ENCODE data around the gene CDK8.

Gene CDK8

DNA sequence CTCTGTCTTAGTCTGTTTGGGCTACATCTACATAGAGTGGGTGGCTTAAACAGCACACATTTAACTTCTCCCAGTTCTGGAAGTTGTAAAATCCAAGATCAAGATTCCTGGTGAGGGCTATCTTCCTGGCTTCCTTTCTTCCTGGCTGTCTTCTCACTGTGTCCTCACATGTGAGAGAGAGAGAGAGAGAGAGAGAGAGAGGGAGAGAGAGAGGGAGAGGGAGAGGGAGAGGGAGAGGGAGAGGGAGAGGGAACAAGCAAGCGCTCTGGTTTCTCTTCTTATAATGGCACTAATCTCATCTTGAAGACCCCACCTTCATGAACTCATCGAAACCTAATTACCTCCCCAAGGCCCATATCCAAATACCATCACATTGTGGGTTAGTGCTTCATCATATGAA, 69.2 kb downstream of the CDK8 start:
- DNase-seq = no peak

GRCh38 chr13:26323764-26324163, 69.8 kb downstream of the CDK8 start:
- DNase-seq = no peak

DNA sequence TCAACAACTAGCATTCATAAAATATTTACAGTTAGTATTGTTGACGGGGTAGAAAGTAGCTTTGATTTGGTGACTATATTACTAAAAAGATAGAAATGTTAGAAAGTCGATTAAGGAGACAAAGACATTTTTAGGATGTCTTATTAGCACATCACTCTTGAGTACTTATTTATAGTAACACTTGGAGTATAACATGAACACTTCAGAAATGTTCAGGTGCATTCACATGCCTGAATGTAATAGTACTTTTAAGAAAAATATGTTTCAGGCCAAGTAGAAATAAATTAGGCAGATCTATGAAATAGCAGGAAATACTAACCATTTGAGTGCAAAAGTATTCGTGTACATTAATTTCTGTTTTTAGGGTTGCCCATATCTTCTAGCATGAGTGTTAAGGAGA, 70.4 kb downstream of the CDK8 start:
- DNase-seq = no peak

DNA sequence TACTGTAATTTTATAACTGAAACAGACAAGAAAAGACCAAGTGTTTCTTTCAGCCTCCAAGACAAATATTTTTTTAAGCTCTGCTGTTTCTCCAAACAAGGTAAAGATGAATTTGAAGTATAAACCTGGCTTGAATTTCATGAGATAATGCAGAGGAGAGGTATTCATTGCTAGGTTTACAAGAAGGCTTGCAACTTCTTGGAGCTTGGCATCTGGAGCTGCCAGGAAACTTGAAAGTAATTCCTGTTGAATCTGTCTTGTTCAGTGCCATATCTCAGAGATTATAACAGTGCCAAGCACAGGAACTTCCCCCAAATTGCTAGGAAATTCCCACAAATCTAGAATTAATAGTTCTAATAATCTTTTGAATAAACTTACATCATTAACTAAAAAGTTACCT, 70.9 kb downstream of the CDK8 start:
- no peak for DNase-seq

DNA sequence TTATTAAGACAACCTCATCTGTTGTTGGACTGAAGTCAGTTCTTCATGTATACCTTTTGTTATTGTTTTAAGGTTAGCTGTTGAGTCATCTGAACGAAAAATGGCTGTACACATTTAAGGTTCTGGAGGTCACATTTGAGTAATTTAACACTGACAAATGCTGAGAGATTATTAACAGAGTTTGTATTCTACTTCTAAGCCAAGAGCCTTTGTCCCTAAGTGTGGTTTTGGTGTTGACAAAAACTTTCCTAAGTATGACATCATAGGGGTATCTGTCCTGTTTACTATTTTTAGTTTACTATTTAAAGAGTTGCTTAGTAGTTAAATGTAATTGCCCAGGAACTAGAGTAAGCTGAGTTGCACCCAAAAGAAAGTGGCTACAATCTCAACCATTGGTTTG, 71.9 kb downstream of the CDK8 start:
- DNase-seq = no peak

- DNase-seq = no peak
Observed at GRCh38 chr13:26326562-26326961, 72.6 kb downstream of the CDK8 start.

- peak; percentile 1 for DNase-seq
Observed at GRCh38 chr13:26327940-26328725, 74.2 kb downstream of the CDK8 start.

- no peak for DNase-seq
Observed at GRCh38 chr13:26335158-26335557, 81.2 kb downstream of the CDK8 start.

DNA sequence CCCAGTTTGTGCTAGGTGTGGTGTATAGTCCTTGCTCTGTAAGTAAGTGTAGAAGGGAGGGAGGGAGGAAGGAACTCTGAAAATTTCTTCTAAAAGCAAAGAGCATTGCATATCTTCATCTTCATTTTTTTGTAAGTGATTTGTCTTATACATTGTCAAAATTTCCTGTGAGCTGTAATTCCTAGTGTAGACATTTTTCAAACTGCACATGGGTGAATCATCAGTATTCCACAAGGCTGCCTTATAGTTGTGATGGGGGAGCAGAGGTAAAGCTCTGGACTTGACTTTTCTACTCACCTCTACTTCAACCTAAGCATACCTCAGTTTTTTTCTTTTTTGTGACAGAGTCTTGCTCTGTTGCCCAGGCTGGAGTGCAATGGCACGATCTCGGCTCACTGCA, 86.9 kb downstream of the CDK8 start:
- peak; percentile 51 for DNase-seq

DNA sequence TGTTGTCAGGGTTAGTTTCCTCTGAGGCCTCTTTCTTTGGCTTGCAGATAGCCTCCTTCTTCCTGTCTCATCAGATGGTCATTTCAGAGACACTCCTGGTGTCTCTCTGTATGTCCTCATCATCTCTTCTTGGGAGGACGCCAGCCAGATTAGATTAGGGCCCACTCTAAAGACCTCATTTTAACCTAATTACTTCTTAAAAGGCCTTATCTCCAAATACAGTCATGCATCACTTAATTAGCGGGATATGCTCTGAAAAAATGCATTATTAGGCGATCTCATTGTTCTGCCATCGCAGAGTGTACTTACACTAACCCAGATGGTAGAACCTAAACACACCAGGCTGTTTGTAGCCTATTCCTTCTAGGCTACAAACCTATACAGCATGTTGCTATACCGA, 89.0 kb downstream of the CDK8 start:
- no peak for DNase-seq

DNA sequence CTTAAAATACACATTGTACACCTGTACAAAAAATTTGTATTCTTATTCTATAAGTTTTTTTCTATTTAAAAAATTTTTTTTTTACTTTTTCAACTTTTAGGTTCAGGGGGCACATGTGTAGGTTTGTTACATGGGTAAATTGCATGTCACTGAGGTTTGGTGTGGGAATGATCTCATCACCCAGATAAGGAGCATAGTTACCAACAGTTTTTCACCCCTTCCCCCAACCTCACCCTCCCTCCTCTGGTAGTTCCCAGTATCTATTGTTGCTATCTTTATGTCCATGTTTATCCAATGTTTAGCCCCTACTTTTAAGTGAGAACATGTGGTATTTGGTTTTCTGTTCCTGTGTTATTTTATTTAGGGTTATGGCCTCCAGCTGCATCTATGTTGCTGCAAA, 89.9 kb downstream of the CDK8 start:
- DNase-seq = no peak

DNA sequence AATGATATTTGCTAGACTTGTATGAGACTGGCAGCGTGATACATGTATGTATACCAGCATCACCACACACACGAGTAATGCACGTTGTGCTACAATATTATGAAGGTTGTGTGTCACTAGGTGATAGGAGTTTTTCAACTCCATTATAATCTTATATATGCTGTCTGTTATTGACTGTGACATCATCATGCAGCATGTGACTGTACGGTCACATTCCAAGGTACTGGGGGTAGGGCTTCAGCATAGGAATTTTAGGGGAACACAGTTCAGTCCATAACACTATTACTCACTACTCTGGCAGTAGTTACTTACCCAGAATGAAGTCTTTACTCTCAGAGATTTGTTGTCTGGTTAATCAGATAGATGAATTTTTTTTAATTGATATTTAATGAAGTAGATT, 91.1 kb downstream of the CDK8 start:
- DNase-seq = peak; percentile 46

DNA sequence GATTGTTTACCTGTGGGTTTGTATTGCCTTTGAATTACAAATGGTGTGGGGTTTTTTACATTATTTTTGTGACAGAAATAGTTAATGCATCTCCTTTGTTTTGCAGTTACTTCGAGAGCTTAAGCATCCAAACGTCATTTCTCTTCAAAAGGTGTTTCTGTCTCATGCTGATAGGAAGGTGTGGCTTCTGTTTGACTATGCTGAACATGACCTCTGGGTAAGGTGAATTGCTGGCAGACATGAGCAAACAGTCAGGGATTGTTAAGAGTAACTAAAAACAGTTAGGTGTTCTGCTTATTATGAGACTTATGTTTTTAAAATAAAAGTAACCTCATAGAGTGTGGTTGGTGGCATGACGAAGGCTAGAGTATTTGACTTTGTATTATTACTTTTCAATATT, 95.0 kb downstream of the CDK8 start:
- no peak for DNase-seq

DNA sequence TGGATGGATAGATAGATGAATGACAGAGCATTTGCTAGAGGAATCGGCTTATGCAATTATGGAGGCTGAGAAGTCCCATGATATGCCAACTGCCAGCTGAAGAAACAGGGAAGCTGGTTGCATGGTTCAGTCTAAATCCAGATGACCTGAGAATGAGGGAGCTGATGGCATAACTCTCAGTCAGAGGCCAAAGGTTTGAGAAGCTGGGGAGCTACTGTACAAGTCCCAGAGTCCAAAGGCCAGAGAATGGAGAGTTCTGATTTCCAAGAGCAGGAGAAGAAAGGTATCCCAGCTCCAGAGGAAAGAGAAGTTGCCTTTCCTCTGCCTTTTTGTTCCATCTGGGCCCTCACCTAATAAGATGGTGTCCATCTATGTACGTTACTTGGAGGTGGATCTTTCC, 108.3 kb downstream of the CDK8 start:
- no peak for DNase-seq

DNA sequence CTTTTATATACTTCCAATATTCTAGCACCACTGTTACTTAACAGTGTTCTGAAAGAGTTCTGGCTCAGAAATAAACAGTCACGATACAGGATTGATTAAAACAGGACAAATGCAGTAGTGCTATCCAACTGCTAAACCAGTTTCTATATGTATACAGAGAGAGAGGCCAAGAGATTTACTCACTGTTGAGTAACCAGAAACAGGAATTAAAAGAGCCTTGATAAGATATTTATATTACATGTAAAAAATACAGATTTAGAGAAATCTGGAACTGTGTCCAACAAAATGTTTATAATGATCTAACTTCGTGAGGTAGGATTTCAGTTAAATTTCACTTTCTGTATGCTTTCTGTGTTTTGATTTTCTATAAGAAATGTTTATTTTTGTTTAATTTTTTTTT, 116.6 kb downstream of the CDK8 start:
- DNase-seq = no peak

DNA sequence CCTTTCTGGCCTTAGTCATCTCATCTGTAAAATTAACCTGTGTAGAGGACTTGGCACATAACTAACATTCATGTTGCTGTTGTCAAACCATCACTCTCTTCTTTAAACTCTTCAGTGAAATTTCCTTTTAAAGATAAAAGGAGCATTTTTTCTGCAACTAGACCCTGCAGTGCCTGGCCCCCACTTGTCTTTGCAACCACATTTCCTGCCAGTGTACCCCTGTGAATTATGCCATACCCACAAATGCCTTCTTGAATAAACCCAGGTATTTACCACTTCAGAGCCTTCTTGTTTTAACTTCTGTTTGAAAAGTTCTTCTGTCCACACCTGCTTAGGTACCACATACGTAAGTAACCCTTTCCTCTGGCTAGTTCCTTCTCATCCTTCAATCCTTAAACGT, 118.8 kb downstream of the CDK8 start:
- no peak for DNase-seq

DNA sequence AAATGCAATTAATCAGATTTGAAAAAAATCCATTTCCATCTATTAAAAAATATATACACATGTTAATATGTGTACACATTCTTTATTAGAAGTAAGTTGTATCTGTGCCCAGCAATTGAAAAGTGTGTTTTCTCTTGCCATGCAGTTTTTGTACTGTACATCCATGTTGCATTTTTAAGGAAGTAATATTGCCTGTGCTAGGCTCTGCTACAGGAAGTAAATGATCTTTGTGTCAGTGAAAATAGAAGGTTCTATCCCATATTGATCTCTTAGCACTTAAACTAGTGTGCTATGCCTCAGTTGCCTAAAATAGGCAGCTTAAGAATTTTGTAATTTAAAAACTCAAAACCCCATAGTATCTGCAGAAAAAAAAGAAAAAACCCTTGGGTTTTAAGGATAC, 122.5 kb downstream of the CDK8 start:
- DNase-seq = no peak

GRCh38 chr13:26377038-26377437, 123.1 kb downstream of the CDK8 start:
- peak; percentile 22 for DNase-seq

- no peak for DNase-seq
Observed at GRCh38 chr13:26378116-26378515, 124.2 kb downstream of the CDK8 start.

- DNase-seq = no peak
Observed at GRCh38 chr13:26379831-26380230, 125.9 kb downstream of the CDK8 start.

DNA sequence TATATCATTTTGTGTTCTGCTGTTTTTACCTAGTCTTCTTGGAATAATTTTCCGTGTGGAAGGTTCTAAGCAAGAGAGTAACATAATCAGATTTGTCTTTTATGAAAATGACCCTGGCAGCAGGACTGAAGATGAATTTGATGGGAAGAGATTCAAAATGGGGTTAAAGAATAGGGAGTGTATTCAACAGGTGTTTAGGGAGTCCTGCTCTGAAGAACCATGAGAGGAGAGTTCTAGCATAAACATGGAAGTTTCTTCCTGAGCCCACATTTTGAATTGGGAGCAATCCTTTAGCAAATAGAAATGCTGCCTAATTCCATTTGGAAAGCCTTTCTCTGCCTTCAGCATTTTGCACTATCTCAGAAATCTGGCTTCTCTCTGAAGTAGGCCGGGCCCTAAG, 127.0 kb downstream of the CDK8 start:
- DNase-seq = no peak

DNA sequence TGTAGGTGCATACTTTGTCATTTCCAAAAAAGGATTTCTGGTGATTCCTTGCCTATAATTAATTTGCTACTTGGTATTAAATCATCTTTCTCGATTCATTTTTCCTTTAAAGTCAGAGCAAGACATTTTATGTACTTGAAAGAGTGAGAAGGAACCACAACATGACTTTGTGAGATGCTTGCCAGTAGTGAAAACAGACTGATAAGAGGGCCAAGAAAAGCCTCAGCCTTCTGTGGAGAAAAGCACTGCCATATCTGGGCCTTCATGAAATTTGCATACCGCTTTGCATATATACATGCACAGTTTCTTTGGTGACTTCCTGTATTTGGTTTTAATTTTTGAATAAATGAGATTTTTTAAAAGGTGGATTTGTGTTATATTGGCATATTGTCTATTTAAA, 128.4 kb downstream of the CDK8 start:
- no peak for DNase-seq

GRCh38 chr13:26382835-26383234, 128.9 kb downstream of the CDK8 start:
- no peak for DNase-seq

GRCh38 chr13:26384587-26384986, 130.7 kb downstream of the CDK8 start:
- DNase-seq = no peak

GRCh38 chr13:26386026-26386425, 132.1 kb downstream of the CDK8 start:
- DNase-seq = no peak
